HG03378 (cell line): ENCODE measurements around the gene CACNG3.

Source experiments
- ATAC-seq: cut with Tn5 transposase; IDR thresholded peaks from one replicate; pipeline ENCODE4 v1.9.1; 2021; ENCODE audit warnings: mild to moderate bottlenecking, moderate library complexity; ENCODE audit not compliant: unreplicated experiment

Gene CACNG3

DNA sequence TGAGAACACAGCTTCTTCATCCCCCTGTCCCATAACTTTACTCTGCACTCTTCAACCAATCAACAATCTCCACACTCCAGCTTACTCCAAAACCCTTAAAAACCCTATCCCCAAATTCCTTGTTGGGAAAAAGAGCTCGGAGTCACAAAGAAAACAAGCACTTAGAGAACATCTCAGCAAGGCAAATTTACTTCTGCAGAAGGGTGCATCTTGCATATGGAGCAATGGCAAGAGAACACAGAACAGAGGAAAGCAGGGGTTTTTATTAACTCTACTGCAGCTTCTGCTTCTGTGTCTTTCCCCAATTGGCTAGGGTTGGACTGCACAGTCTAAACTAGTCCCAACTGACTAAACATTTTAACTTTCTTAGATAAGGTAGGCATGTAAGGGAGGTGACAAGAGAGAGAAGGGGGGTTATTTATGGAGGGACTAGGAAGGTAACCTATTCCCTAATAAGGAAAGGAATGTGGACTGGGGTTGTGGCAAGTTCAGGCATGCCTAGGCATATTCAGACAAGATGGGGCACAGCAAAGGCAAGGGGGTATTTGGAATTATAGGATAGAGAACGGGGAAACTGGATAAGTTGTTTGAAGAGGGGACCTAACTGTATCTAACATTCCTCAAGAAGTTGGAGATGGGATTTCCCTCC is 125.5 kb downstream of the CACNG3 start:
- no peak for ATAC-seq

DNA sequence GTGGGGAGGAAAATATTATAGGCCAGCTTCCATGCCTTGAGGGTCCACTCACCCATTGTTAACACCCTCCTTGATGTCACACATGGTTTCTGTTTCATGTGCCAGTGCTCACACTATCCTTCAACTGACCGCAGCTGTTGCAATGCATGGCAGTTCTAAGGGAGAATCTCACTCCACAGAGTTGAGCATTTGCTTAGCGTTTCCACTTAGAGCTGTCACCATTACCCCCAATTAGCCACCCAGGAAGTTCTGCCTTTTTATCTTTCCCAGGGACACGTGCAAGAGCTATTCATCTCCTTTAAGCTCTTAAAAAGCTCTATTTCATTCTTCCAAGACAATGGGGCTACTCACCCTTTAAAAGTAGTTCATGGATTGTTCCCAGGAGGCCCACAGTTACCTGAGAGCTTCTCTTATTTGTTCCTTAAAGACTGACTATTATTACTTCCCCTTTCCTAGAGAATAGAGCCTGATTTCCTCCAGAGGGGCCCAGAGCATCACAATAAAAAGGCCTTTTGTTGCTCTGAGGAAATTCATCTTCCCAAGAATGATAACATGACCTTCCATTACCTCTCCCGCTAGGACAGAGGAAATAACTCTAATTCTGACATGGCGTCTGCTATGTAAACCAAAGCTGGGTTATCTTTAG is 126.8 kb downstream of the CACNG3 start:
- ATAC-seq, result no peak

DNA sequence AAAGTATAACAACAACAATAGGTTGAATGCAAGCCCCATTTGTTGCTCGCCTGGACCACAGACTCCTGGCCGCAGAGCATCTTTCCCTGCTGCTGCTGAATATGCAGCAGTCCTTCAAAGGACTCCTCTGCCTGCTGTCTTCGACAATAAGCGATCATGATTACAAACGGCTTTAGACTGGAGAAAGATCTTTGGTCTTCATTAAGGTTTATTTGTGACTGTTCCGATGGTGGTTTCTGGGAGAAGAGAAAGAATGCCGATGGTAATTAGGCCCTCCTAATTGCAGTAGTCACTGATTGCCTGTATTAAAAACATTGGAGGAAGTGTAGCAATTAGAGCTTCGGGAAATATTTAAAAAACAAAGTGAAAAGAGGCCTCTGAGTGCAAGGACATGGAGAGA is 138.2 kb downstream of the CACNG3 start:
- no peak for ATAC-seq

DNA sequence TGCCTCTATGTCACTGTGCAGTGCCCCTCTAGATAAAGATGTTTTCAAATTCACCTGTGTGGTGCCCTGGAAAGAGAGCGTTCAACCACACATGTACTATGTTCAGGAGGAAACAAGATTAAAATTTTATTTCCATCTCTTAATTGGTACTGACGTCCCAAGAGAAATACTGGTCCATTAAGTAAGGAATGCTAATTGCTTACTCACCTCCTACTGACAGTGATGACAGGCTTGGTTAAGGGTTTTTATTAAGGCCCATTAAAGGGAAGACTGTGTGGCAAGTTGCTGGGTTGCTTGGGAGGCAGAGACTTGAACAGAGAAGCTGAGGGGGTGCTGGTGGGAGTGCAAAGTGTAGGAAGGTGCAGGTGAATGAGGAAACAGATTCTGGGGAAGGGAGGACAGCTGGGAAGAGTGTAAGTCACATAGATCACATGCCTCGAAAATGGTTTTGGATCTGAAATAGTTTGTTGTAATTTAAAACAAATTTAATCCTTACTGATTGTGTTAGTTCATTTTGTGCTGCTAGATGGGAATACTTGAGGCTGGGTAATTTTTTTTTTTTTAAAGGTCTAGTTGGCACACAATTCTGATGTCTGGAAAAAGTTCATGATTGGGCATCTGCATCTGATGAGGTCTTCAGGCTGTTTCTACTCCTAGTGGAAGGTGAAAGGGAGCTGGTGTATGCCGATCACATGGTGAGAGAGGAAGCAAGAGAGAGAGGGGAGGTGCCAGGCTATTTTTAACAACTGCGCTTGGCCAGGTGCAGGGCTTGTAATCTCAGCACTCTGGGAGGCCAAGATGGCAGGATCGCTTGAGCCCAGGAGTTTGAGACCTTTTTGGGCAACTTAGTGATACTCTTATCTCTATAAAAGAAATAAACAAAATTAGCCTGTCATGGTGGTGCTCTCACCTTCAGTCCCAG is 140.5 kb downstream of the CACNG3 start:
- no peak for ATAC-seq

DNA sequence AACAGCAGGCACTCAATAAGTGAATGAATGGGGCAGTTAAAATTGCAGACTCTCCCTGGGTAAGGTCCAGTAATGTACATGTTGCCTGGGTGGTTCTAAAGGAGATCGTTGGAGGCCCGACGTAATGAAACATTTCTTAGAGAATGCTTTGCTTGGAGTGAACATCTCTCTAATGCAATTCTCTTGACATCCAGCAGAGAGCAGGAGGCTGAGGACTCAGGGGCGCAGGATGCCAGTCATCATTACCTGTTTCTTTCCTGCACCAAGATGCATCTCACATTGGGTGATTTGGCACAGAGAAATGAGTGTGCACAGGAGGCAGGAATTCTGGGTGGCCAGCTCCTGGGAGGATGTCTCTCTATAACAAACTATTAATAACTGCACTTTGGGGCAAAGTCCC is 152.9 kb downstream of the CACNG3 start:
- ATAC-seq, result no peak
